UCSD-AML1 (cell line): Measurements from ENCODE around the gene ADGRL3.
"Not testable (repeated sequence)": the region's sequence is repeated elsewhere in the genome, so short reads cannot be mapped to it uniquely, and the experiment has no call there.

Experiments used
- DNase-seq: peaks from one replicate; lab custom pipeline; 2025; ENCODE audit not compliant: unreplicated experiment; lab: John Stamatoyannopoulos, UW

The ADGRL3 gene

GRCh38 chr4:61468024-61468720 lies 268.0 kb downstream of the ADGRL3 start:
- DNase-seq, result peak; percentile 1

GRCh38 chr4:61473306-61473705 lies 273.2 kb downstream of the ADGRL3 start:
- DNase-seq, result no peak

GRCh38 chr4:61478340-61478739 lies 278.2 kb downstream of the ADGRL3 start:
- no peak for DNase-seq

- no peak for DNase-seq
Measured at GRCh38 chr4:61485056-61485455, 284.9 kb downstream of the ADGRL3 start.

GRCh38 chr4:61489927-61490326 lies 289.8 kb downstream of the ADGRL3 start:
- no peak for DNase-seq

GRCh38 chr4:61493041-61493440 lies 292.9 kb downstream of the ADGRL3 start:
- no peak for DNase-seq

- DNase-seq, result no peak
Measured at GRCh38 chr4:61493470-61493869, 293.3 kb downstream of the ADGRL3 start.

GRCh38 chr4:61500883-61501282 lies 300.8 kb downstream of the ADGRL3 start:
- DNase-seq, result no peak

- DNase-seq, result no peak
Measured at GRCh38 chr4:61501812-61502211, 301.7 kb downstream of the ADGRL3 start.

- DNase-seq, result no peak
Measured at GRCh38 chr4:61505773-61506685, 305.9 kb downstream of the ADGRL3 start.

GRCh38 chr4:61507091-61507490 lies 307.0 kb downstream of the ADGRL3 start:
- no peak for DNase-seq

GRCh38 chr4:61509721-61510241 lies 309.7 kb downstream of the ADGRL3 start:
- not testable (repeated sequence) for DNase-seq

GRCh38 chr4:61511716-61512488 lies 311.8 kb downstream of the ADGRL3 start:
- no peak for DNase-seq

GRCh38 chr4:61514991-61515390 lies 314.9 kb downstream of the ADGRL3 start:
- no peak for DNase-seq

- no peak for DNase-seq
Measured at GRCh38 chr4:61517144-61517543, 317.0 kb downstream of the ADGRL3 start.

- DNase-seq, result no peak
Measured at GRCh38 chr4:61520166-61520565, 320.0 kb downstream of the ADGRL3 start.

GRCh38 chr4:61520681-61521160 lies 320.6 kb downstream of the ADGRL3 start:
- DNase-seq, result no peak

GRCh38 chr4:61521451-61521850 lies 321.3 kb downstream of the ADGRL3 start:
- no peak for DNase-seq

- no peak for DNase-seq
Measured at GRCh38 chr4:61522312-61522711, 322.2 kb downstream of the ADGRL3 start.

- DNase-seq, result no peak
Measured at GRCh38 chr4:61527888-61528287, 327.8 kb downstream of the ADGRL3 start.

- DNase-seq, result no peak
Measured at GRCh38 chr4:61528595-61528994, 328.5 kb downstream of the ADGRL3 start.
